GM21423 (cell line): ENCODE results near the gene OR2T12.
"Not testable (repeated sequence)": the region's sequence is repeated elsewhere in the genome, so short reads cannot be mapped to it uniquely, and the experiment has no call there.

Experiments
- ATAC-seq: cut with Tn5 transposase; IDR thresholded peaks from one replicate; pipeline ENCODE4 v1.9.1; 2021; ENCODE audit warnings: mild to moderate bottlenecking, moderate library complexity; ENCODE audit not compliant: unreplicated experiment

Gene OR2T12

DNA sequence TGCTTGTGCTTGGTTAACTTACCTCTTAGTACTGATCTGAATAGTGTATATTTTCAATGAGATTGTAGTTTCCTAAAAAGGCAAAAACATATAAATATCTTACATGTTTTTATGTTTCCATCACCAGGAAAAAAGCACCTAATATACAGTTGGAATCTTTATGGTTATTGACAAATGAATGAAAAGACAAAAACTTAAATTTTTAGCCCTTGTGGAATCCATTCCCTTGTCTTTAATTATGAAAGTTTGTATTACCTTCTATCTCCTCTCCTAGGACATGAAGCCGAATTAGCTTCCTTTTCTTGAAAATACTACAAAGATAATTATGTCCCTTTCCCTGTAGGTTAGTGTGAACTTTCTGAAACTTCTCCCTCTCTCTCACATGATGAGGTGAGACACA lies at the start of gene OR2T12:
Gene OR2T12 (minus strand): TSS at position 101 of the 400 bp plus-strand sequence. CDS start 7,846 bp downstream, outside the sequence.
- no peak for ATAC-seq

GRCh38 chr1:248348475-248348874 lies 45.3 kb upstream of the OR2T12 start, which contains the start of gene OR14C36:
OR14C36 (plus strand) TSS chr1:248348775; CDS start chr1:248348775, 0 bp downstream.
- no peak for ATAC-seq

DNA sequence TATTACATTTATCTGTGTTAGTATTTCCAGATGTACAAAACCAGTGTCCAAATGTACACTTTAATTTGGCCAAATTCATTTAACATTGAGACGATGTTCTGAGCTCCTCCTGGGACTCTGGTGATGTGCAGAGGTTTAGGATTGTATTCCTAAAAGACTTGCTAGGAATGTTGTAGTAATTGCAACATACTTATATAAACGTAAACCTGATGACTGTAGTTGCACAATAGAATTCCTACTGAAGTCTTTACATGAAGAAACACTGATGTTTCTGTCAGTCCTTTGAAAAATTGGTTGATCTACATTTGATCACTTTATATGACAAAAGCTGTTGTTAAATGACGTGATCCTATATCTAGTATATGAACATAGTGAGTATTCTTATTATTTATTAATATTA lies 40.2 kb upstream of the OR2T12 start:
- ATAC-seq, result no peak

DNA sequence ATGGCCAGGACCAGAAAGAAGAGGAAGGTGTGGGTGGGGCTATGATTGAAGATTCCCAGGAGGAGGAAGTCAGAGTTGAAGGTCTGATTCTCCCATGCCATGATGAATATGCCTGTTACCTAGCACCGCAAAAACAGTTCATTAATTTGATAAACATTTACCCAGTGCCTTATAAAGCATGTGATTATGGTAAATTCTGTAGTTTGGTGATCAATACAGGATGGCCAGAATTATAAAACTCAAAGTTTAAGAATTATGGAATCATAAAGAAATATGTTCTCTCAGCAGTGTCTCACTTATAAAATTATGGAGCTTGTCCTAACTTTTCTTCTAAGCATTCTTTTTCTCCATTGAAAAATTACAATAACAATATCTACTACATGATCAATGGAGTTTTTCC lies 21.2 kb upstream of the OR2T12 start, which contains the start of gene OR2M7:
Gene OR2M7 (minus strand): TSS at position 101 of the 400 bp plus-strand sequence. CDS start 0 bp downstream, at position 101.
- no peak for ATAC-seq

- no peak for ATAC-seq
Observed at GRCh38 chr1:248316796-248317195, 13.6 kb upstream of the OR2T12 start.

DNA sequence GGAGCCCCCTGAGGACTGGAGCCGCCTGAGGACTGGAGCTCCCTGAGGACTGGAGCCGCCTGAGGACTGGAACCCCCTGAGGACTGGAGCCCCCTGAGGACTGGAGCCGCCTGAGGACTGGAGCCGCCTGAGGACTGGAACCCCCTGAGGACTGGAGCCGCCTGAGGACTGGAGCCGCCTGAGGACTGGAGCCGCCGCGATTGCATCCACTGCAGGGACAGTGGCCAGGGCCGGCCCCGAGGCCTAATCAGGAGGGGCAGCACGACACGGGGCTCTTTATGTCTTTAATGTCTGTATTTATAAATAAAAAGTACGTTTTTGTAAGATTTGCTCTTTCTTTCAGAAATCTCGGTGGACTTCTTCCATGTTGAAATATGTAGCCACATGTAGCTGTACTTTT lies 3.5 kb upstream of the OR2T12 start:
- ATAC-seq, result not testable (repeated sequence)

- no peak for ATAC-seq
Observed at GRCh38 chr1:248306103-248306502, 2.9 kb upstream of the OR2T12 start.

DNA sequence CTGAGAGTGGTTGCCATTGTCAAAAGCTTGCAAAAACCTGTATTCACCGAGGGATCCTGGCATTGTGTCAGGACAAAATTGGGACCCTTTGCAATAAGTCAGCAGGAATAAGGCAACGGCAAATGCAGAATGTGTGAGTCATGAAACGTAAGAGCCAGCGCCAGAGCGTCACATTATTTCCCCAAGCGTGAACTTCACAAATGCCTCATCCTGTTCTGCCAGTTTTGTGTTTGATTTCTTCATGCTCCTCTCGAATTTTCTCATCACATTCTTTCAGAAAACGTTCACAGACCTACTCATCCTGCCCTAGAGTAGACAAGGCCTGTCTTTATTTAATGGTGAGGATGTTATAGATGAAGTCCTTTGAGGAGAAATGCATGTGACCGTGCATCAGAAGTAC lies 2.4 kb upstream of the OR2T12 start:
- ATAC-seq, result not testable (repeated sequence)

DNA sequence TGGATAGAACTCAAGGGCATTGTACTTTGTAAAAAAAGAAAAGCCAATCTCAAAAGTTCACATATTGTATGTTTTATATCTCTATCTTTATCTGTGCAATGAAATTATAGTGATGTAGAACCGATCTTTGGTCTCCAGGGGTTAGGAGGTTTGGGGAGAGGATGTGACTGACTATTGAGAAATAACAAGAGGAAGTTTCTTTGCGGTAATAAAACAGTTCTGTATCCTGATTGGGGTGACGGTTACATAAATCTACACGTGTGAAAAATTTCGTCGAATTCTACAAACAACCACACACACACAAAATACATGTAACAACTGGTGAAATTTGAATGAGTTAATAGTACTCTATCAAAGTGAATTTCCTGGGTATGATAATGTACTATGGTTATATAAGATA lies 14.8 kb downstream of the OR2T12 start:
- ATAC-seq, result no peak

- ATAC-seq, result no peak
Observed at GRCh38 chr1:248277876-248278275, 25.3 kb downstream of the OR2T12 start, which contains the start of gene OR2T33. OR2T33 (minus strand) TSS chr1:248277976; CDS start chr1:248273814, 4,162 bp downstream.

DNA sequence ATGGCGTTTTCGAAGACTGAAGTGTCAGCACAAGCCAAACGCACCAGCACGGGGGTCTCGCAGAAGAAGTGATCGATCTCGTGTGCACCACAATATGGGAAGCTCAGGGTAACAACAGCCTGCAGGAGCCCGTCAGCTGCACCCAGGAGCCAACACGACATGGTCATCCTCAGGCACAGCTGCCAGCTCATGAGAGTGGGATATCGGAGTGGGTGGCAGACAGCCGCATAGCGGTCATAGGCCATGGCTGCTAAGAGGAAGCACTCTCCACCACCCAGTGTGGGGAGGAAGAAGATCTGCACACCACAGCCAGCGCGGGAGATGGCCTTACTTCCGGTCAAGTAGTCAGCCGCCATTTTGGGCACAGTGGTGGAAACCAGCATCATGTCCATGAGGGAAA lies 30.0 kb downstream of the OR2T12 start:
- ATAC-seq, result not testable (repeated sequence)

- no peak for ATAC-seq
Observed at GRCh38 chr1:248268178-248268577, 35.0 kb downstream of the OR2T12 start.

DNA sequence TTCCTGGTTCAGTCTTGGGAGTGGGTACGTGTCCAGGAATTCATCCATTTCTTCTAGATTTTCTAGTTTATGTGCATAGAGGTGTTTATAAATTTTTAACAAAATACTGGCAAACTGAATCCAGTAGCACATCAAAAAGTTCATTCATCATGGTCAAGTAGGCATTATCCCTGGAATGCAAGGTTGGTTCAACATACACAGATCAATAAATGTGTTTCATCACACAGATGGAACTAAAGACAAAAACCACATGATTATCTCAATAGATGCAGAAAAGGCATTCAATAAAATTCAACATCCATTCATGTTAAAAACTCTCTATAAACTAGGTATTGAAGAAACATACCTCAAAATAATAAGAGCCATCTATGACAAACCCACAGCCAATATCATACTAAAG lies 43.9 kb downstream of the OR2T12 start:
- ATAC-seq, result not testable (repeated sequence)

GRCh38 chr1:248243204-248243603 lies 60.0 kb downstream of the OR2T12 start:
- ATAC-seq, result peak; percentile 86
